Ammon's horn (tissue), 1 donor: Measurements from ENCODE around the gene CUX1.
A peak's percentile ranks its signal among the peaks of the same experiment; 100 is the strongest.

ENCODE experiments used
- DNase-seq: peaks from one replicate; pipeline ENCODE4 v3.0.0-alpha.2; 2016; ENCODE audit warnings: low spot score

CUX1 gene

DNA sequence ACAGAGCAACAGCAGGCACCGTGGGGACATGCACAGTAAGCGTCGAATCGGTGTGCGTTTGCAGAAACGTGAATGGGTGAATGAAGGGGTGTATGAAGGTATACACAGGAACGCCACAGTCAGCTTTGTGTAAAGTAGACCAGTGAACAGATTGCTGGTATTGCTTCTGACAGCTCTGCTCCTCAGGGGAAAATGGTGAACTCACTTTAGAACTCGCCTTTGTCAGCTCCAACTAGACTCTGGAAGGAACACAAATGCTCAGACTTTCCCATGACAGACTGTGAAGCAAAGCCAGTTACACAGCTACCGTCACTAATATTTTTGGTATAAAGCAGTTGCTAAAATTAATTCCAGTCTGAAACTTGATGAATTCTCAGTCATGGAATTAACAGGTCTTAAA is 78.9 kb downstream of the CUX1 start:
- no peak for DNase-seq

DNA sequence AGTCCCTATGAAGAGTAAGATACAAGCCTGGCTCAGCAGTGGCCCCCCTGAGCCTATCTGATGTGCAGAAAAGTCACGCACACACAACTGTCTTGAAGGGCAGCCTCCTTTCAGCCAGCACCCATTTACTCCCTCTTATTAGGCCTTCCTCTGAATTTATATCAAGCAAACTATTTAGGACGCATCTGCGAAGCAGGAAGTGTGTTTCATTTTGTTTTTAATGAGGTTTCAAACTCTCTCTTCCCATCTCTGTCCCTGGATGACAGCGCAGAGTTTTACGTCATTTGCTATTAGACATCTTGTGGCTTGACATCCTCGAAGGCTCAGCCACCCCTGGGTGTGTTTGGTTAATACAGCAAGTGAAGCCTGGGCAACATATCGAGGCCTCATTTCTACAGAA is 79.5 kb downstream of the CUX1 start:
- no peak for DNase-seq

DNA sequence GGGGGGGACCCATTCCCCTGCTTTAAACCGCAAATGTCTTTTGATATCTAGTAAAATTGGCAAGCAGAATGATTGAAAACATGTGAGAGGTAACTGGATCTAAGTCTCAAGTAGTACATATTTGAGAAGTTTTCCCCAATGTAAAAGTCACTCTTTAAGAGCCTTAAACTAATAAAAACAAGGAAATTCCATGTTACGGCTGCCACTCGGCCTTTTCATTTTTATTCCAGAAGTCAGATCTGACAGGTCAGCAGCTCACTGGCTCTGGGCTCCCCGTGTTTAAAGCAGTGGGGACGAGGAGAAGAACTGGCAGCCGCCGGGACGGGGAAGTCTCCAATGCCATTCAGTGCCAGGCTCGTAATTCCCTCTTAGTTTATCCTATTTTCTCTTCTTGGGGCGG is 80.7 kb downstream of the CUX1 start:
- no peak for DNase-seq

DNA sequence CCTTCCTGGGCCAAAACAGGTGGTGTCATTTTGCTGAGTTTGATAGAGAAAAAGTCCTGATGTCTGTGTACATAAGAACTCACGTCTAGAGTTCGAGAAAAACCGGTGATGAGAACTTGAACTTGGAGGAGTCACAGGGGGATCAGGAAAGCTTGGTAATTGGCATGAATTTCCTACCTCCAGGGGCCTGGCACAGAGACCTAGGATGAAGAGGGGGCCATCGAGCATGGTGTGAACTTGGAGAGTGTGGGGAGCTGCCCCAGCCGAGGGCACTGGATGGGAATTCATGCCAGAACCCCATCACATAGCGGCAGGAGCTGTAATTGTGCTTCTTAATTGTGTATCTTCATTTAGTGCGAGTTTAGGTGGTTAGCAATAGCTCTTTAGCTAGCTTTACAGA is 82.2 kb downstream of the CUX1 start:
- DNase-seq = no peak

DNA sequence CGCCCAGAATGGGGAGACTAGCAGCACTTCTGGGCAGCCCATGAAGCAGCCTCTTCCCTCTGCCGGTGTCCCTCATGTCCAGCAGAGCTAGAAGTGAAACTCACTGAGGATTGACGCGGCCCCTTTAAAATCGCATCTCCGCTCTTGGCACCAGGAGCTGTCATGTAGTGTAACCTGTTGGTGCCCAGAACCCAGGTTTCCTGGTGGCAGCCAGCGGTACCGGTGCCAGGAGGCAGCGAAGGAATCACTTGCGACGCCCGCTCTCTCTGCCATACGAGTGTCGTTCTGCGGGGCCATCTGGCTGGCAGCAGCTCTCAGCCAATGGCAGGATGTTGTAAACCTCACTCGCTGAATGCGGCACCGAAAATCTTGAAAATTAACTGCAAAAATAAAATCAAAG is 82.7 kb downstream of the CUX1 start:
- DNase-seq = peak; percentile 67

DNA sequence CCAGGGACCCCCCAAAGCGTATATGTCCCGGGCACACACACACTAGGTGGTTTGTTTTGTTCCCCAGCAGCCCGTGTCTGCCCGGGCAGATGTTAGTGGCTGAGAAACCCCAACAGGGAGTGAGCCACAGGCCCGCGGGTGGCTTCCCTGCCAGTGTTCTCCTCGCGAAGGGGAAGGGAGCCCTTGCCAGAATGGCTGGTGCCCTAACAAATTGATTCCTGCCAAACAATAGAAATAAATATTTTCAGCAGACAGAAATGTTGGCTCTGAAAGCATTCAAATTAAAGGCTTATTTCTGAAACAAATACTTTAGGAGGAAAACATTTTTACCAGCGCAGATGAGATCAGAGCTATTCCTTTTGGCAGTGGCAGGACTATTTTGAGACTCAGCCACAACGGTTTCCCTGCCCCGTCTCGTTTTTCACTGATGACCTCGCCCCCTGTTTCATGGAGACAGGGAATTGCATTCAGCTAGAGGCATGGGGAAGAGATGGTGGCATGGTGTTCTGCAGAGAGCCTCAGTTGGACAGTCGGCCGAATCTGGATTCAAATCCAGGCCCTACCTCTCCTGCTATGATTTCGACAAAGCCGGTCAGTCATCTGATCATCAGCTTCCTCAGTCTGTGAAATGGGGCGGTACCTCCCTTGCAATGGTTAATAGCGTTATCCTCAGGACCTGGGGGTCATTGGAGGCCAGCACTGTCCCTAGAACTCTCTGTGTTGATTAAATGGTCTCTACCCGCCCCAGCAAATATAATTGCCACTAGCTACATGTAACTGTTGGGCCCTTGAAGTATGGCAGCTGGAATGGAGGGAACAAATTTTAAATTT is 84.5 kb downstream of the CUX1 start:
- DNase-seq = peak; percentile 16

DNA sequence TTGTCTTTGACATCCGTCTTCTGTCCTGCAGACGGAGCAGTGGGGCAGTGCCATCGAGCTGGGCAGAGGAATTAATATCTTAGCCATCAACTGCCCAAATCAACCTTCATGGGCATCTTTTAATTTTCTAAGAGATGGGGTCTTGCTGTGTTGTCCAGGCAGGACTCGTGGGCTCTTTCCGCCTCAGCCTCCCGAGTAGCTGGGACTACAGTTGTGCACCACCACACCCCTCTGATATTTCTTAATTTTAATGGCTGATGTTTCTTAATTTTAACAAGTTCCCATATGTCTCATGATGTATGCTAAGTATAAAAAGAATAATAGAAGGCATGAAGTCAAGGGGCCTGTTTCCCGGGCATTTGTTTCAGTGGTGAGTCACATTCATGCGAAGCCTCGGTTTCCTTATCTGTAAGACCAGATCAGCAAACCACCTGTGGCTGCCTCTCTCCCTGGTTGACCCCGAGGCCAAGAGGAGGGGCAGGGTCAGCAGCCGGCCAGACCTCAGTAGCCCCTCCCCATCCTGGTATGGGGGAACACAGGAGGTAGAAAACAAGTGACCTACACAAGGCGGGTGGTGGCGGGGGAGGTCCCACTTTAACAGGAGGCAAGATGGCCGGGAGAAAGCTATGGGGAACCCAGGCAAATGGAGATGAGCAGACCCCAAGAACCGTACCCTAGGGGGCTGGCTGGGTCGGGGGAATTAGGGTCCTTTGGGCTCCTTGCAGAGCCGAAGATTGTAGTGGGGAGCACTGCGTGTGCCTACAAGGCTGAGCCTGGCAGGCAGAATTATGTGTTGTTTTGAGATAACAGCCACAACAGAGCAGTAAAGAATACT is 85.5 kb downstream of the CUX1 start:
- no peak for DNase-seq

DNA sequence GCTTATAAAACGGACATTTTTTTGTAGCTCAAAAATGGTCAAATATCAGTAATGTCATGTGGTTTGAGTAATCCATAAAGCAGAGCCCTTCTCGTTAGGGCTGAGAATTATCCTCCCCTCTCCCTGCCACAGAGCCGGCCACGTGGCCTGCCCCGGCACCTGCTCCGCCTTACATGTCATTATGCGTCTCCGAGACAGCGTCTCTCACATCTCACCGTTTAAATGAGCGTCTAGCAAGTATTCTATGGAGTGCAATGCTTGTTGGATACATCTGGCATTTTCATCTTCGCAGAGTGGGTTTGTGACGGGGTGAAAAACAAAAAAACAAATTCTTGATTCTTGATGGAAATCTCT is 86.1 kb downstream of the CUX1 start:
- no peak for DNase-seq

DNA sequence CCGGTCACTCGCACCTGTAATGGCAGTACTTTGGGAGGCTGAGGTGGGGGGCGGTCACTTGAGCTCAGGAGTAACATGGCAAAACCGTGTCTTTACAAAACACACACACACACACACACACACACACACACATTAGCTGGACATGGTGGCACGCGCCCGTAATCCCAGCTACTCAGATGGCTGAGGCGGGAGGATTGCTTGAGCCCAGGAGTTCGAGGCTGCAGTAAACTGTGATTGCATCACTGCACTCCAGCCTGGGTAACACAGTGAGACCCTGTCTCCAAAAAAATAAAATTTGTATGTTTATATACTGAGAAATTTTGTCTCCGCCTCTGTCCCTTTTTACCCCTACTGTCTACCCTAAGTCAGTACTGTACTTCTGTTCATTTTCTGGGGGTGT is 86.6 kb downstream of the CUX1 start:
- no peak for DNase-seq

DNA sequence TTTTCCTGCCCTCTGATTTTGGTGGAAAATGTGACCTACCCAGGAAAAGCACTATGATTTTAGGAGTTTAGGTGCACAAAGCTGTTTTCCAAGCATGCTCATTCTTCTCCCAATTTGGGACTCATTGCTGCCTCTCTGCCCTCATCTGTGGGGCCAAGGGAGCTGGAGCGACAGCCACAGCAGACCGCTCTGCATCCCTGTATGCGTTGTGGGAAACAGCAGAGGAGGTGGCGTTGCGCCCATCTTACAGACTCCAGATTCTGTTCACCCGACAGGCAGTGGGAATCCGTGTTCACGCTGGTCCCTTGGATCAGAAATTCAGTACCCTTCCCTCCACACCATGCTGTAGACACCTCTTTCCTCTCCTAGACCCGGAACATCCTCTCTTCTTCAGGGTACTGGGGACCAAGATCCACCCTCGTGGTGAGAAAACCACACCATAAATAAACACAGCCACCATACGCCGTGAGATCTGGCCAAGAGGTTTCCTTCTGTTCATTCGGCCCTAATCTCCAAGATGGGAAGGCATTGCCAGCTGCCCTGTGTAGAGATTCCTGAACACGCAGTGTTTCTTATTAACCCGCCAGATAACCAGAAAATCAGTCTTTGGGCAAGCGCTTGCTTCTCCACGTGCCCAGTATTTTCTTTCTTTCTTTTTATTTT is 87.9 kb downstream of the CUX1 start:
- no peak for DNase-seq

DNA sequence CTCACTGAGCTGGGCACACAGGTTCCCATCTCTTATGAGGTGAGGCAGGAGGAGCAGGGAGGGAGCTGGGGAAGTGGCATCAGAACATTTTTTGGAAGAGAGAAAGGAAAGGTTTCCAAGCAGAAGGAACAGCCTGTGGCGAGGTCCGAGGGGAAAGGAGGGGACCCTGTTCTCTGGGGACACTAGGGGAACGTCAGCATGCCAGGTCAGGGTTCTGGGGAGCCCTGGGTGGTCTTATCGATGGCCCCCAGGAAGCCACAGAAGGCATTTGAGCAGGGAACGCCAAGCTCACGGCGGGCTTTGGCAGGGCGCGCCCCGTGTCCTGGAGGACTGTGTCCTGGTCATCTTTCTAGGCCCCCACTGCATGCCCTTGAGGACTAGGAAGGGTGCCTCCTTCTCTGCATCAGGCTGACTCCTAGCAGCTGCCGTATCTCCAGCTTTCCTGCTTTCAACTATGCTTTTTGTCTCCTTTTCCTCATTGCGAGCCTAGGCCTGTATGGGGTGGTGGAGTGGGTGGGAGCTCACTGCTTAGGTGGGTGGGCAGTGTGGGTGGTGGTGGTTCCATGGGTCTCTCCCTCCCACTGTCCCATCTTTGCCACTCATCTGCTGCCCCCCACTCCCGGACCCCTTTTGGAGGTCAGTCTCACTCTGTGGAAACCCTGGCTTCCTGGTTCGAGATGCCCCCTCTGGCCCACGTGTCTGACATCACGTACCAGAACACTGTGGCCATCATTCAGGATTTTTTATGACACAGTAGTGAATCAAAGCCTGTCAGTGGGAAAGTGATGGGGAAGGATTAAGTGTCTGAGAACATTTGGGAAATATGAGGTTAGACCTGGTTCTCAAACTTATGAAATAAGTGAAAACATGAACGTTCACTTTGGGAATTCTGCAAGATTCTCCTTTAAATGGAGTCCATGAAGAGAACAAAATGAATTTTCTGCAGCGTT is 89.1 kb downstream of the CUX1 start:
- DNase-seq = no peak

DNA sequence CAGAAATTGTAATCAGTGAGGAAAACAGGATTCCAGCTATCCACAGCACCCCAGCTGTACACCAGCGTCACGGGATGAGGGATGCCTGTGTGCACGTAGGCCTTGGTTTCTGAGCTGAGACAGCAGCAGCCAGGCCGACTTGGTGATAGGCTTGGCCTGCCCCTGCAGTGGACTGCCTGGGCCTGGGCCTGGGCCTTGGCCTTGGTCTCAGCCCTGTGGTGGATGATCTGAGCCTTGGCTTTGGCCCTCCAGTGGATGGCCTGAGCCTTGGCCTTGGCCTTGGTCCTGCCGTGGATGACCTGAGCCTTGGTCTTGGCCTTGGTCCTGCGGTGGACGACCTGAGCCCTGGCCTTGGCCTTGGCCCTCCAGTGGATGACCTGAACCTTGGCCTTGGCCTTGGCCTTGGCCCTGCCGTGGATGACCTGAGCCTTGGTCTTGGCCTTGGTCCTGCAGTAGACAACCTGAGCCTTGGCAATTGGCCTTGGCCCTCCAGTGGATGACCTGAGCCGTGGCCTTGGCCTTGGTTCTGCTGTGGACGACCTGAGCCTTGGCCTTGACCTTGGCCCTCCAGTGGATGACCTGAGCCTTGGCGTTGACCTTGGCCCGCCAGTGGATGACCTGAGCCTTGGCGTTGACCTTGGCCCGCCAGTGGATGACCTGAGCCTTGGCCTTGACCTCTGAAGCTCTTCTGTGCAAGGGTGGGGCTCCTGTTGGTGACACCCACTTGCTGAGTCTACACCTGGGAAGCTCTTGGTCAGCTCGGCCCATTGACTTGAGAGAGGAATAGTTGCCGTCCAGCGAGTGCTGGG is 93.8 kb downstream of the CUX1 start:
- DNase-seq = no peak

DNA sequence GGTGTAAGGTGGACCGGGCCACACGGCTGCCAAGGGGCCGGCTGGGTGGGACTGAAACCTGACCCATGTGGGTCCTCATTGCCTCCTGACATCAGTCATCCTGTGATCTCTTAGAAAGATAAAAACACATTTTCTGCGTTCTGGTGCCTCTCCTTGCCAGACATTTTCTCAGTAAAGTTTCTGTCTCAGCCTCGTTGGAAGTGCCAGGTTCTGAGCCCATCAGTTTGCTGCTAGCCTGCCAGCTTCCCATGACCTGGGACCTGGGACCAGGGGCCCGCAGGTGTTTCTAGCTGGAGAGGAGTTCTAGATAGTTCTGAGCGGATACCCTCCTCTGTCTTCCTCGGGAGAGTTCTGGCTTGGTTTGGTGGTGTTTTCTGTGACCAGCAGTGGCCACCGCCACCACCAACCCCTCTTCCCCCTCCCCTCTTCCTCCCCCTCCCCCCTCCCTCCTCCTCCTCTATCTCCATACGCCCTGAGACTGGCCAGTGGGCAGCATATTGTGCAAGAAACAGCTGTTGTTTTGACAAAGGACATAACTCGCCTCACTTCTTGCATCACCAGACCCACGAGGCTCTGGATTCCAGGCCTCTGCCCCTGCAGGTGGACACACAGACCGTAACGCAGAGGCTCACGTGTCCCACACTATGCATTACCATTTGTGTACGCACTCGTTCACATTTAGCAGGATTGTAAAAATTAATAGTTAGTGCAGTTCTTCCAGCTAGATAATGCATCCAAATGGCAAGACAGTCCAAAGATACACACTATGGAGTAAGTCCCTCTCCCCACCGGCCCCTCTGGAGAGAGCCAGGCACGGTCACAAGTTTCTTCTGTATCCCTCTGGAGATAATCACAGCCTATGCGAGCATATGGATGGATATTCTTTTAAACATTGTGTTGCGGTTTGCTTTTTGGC is 94.6 kb downstream of the CUX1 start:
- no peak for DNase-seq

DNA sequence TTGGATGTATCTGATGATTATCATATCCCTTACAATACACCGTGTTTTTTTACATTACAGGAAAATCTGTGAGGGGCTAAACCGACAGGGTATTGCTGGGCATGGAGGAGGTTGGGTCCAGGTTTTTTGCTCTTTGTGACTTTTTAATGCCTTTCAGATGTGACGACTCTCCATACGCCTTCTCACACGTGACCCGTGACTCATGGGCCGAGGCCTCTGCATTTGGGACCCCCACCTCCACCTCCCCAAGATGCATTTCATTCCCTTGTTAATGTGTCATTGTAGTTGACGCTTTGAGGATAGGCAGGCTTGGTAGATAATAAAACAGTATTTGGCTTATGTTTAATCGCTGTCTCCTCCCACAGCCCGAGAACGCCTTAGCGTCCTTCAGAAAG is 95.3 kb downstream of the CUX1 start:
- no peak for DNase-seq

DNA sequence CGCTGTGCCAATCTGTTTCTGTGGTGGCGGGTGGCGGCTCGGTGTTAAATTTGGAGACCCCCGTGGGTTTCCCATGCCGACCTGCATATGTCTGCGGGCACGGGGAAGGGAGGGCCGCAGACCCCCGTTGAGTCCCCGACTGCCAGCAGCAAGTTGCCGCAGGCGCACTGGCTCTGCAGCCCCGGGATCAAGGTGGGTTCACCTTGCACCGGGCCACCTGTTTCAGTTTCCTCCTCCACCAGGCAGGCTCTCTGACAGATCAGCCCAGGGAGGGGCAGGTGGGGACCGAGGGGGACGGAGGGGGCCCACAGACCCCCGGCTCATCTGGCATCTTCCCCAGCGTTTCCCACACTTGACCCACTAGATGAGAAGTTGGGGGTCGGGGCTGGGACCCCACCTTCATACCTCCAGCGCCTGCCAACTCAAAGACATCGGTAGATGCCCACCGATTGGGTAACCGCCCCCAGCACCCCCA is 95.9 kb downstream of the CUX1 start:
- no peak for DNase-seq

DNA sequence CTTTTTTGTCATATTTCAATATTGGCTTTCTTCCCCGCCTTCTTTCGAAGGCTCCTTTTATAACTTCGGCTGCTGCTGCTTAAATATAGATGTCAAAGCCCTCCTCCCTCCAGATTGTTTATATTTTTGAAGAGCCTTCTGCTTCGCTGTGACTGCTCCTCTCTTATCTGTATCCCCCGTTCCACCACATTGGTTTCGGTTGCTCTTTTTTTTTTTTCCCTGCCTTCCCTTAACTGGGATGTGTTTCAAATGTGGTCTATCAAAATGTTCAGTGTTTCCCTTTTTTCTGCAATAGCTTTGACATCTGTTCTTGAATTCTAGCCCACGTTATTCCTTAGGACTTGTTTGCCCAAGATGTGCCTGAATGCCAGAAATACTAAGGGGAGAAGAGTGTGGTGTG is 96.4 kb downstream of the CUX1 start:
- no peak for DNase-seq

DNA sequence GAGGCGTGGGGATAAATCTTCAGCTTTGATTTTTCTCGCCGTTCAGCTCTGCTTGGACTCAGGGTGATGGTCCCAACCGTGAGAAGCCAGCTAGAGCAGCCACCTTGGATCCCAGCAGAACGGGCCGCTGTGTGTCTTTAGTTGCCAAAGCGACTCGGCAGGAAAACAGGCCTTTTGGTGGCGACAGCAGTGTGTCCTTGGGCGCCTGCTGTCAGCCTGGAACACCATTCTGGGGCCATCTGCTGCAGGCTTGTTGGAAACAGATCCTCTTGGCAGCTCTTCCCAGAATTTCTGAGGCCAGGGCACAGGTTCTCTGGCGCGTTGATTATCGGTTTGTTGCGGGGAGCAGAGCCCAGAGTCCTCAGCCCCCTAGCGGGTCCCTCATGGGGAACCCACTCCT is 97.6 kb downstream of the CUX1 start:
- peak; percentile 72 for DNase-seq

DNA sequence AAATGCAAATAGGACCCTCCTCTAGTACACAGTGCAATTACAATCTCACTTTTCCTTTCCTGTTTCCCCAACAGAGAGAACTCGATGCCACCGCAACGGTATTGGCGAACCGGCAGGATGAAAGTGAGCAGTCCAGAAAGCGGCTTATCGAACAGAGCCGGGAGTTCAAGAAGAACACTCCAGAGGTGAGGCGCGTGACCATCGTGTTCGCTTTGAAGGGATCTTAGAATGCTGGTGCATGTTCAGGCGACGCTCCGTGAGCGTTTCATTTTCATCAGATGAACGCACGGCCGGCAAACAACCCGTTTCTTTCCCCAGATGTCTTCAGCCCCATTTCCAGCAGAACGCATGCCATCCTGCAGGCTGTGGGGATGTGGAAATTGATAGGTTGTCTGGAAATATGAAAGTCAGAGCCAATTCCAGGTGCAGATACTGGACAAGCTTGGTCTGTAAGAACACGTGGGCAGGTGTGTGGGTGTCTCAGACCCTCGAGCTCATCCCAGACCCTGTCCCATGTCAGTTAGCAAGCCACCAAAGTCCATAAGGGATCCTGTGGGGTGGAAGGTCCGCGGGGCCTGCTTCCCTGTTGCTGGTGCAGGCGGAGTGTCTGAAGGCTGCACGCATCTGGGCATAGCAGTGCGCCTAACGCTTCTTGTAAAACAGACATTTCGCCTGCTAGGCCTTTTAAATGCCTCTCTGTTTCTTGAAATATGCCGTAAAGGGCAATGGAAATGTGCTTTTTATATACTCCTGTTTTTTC is 98.8 kb downstream of the CUX1 start:
- no peak for DNase-seq

DNA sequence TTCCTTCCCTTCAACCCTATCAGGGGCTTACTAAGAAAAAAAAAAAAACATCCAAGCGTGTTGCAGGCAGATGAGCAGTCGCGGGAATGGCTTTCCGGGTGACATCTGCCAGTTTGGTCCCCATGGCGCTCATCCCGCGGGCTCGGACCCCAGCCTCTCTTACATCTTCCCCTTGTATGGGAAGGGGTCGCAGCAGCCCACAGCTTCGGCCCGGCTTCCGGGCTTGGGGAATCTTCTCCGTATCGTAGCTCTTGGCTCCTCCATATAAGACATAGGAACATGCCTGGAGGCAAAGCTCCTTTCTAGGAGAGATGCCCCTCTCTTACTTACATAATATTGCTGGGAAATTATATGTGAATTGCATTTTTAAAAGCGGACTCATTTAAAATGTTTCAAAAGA is 99.5 kb downstream of the CUX1 start:
- no peak for DNase-seq
